Prostate gland (tissue), 2 donors: Measurements from ENCODE around the gene RAD23B.

ENCODE experiments used
- POLR2A ChIP-seq: fragments of 450-650 bp; IDR thresholded peaks from one replicate; pipeline ENCODE4 v1.6.1; 2016; ENCODE audit warnings: antibody characterized with exemption, mild to moderate bottlenecking
- TF ChIP-seq, protein P1 (sequence below), 4 experiments: fragments of 200-600 bp in 2 of 4; fragments of 450-650 bp in 2 of 4; sonication (generic) in 2 of 4; IDR thresholded peaks; 1 replicate in 3 of 4; 2 replicates in 1 of 4; pipeline ENCODE4 v1.5.1; 2016 to 2019; ENCODE audit warnings: antibody characterized with exemption in 4 of 4, mild to moderate bottlenecking in 2 of 4, moderate library complexity in 2 of 4

DNA sequence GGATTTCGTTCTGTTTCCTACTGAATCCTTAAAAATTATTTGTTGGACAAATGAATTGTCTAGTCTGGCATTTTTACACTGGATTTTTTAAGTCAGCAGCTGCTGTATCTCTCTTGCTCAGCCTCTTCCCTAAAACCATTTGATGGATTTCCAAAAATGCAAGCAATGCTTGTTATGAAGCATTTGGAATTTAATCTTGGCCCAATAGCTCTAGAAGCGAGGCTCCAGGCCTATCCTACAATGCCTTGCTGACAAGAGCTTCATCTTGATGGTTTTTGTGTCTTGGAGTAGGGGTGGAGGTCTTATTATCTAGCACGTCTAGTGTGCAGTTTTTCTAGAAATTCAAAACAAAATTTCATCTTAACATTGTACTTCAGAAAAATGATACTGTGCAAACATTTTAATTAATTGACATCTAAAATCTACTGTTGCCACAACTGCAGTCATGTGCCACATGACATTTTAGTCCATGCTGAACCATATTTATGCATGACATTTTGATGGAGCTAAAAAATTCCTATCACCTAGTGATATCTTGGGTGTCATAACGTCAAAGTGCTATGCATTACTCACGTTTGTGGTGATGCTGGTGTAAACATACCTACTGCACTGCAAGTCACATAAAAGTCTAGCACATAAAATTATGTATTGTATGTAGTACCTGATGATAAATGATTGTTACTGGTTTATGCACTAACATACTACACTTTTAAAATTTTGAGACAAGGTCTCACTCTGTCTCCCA is 5.9 kb upstream of the RAD23B start:
- TF ChIP-seq POLR2A, result no peak
- TF ChIP-seq, protein P1, sequence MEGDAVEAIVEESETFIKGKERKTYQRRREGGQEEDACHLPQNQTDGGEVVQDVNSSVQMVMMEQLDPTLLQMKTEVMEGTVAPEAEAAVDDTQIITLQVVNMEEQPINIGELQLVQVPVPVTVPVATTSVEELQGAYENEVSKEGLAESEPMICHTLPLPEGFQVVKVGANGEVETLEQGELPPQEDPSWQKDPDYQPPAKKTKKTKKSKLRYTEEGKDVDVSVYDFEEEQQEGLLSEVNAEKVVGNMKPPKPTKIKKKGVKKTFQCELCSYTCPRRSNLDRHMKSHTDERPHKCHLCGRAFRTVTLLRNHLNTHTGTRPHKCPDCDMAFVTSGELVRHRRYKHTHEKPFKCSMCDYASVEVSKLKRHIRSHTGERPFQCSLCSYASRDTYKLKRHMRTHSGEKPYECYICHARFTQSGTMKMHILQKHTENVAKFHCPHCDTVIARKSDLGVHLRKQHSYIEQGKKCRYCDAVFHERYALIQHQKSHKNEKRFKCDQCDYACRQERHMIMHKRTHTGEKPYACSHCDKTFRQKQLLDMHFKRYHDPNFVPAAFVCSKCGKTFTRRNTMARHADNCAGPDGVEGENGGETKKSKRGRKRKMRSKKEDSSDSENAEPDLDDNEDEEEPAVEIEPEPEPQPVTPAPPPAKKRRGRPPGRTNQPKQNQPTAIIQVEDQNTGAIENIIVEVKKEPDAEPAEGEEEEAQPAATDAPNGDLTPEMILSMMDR (IDR thresholded peaks at IDR 0.05), result no peak
